GM20000 (cell line): ENCODE results near the gene VBP1.

Source experiments
- DNase-seq: peaks from one replicate; pipeline ENCODE4 v3.0.0; 2012; ENCODE audit warnings: low spot score
- CTCF ChIP-seq: IDR thresholded peaks from 2 replicates; pipeline ENCODE4 v1.5.1; 2012; ENCODE audit warnings: mild to moderate bottlenecking, control low read depth; ENCODE audit errors: extremely low read depth, missing control alignments

The VBP1 gene

GRCh38 chrX:155237719-155238118 is 21.5 kb downstream of the VBP1 start:
- no peak for TF ChIP-seq CTCF
- no peak for DNase-seq

GRCh38 chrX:155242300-155242699 is 26.0 kb downstream of the VBP1 start:
- no peak for DNase-seq
- TF ChIP-seq CTCF = no peak

GRCh38 chrX:155246748-155247147 is 30.5 kb downstream of the VBP1 start:
- DNase-seq = no peak

GRCh38 chrX:155247497-155247896 is 31.2 kb downstream of the VBP1 start:
- DNase-seq = no peak
- TF ChIP-seq CTCF = no peak

More at GRCh38 chrX:155246748-155247147, 30.5 kb downstream of the VBP1 start:
- TF ChIP-seq CTCF = no peak

- no peak for DNase-seq
- no peak for TF ChIP-seq CTCF
These were observed 35.1 kb downstream of the VBP1 start for GRCh38 chrX:155251391-155251790.

GRCh38 chrX:155259752-155260151 is 43.5 kb downstream of the VBP1 start:
- DNase-seq = no peak
- no peak for TF ChIP-seq CTCF

GRCh38 chrX:155262970-155263754 is 46.9 kb downstream of the VBP1 start:
- TF ChIP-seq CTCF = no peak
- no peak for DNase-seq
